Measurements from ENCODE around the gene GPT2.

GRCh38 chr16:46918905-46919792 lies 35.0 kb downstream of the GPT2 start:
- TF ChIP-seq CTCF (IDR thresholded peaks at IDR 0.05), result no peak
- no peak for TF ChIP-seq MAX (CRISPR knock-in tag; IDR thresholded peaks at IDR 0.05)
- TF ChIP-seq ZMAT4 (CRISPR knock-in tag; IDR thresholded peaks at IDR 0.05), result no peak
- no peak for TF ChIP-seq NFYB (CRISPR knock-in tag; conservative IDR thresholded peaks at IDR 0.05; ENCODE audit: low read depth)
- no peak for TF ChIP-seq NR1H2 (CRISPR knock-in tag; IDR thresholded peaks at IDR 0.05)
- TF ChIP-seq ZNF532 (CRISPR knock-in tag; IDR thresholded peaks at IDR 0.05; ENCODE audit: borderline replicate concordance), result no peak

Data from WTC11 (cell line).